Hepatic stellate cell (primary cell): ENCODE measurements around the gene WDTC1.

ENCODE experiments used
- DNase-seq: peaks from one replicate; pipeline ENCODE4 v3.0.0; 2011; ENCODE audit warnings: low spot score

Gene WDTC1

GRCh38 chr1:27335506-27336422 is 101.3 kb downstream of the WDTC1 start:
- DNase-seq: no peak

GRCh38 chr1:27336756-27337155 is 102.3 kb downstream of the WDTC1 start:
- DNase-seq: no peak

- DNase-seq: no peak
Observed at GRCh38 chr1:27338751-27339150, 104.3 kb downstream of the WDTC1 start.

- no peak for DNase-seq
Observed at GRCh38 chr1:27339213-27339612, 104.8 kb downstream of the WDTC1 start.

- DNase-seq: peak; percentile 84
Observed at GRCh38 chr1:27341525-27342252, 107.3 kb downstream of the WDTC1 start, which contains the start of gene SYTL1. SYTL1 (plus strand) TSS chr1:27342022; CDS start chr1:27345335, 3,313 bp downstream.

GRCh38 chr1:27342391-27342777 is 108.0 kb downstream of the WDTC1 start:
- DNase-seq: no peak

- DNase-seq: no peak
Observed at GRCh38 chr1:27342778-27343638, 108.6 kb downstream of the WDTC1 start.

GRCh38 chr1:27343639-27344025 is 109.2 kb downstream of the WDTC1 start:
- no peak for DNase-seq

GRCh38 chr1:27345272-27345671 is 110.8 kb downstream of the WDTC1 start:
- no peak for DNase-seq

GRCh38 chr1:27346357-27346756 is 111.9 kb downstream of the WDTC1 start:
- DNase-seq: no peak

GRCh38 chr1:27346991-27347624 is 112.7 kb downstream of the WDTC1 start:
- DNase-seq: no peak

- no peak for DNase-seq
Observed at GRCh38 chr1:27348861-27349783, 114.7 kb downstream of the WDTC1 start.

- peak; percentile 92 for DNase-seq
Observed at GRCh38 chr1:27349784-27350662, 115.6 kb downstream of the WDTC1 start.

GRCh38 chr1:27350663-27351540 is 116.5 kb downstream of the WDTC1 start:
- DNase-seq: peak; percentile 60

GRCh38 chr1:27351541-27352107 is 117.2 kb downstream of the WDTC1 start:
- DNase-seq: no peak

- no peak for DNase-seq
Observed at GRCh38 chr1:27353166-27353565, 118.7 kb downstream of the WDTC1 start.

GRCh38 chr1:27353629-27354028 is 119.2 kb downstream of the WDTC1 start:
- DNase-seq: no peak

- DNase-seq: no peak
Observed at GRCh38 chr1:27355683-27356082, 121.3 kb downstream of the WDTC1 start.
